GM23338 (cell line): Measurements from ENCODE around the gene ZBTB39. TPM values are rescaled to one million over a fixed set of nuclear protein-coding genes. Genes with fewer than 3 reads are reported as not detected.
"Not testable (repeated sequence)": the region's sequence is repeated elsewhere in the genome, so short reads cannot be mapped to it uniquely, and the experiment has no call there.

Experiments used
- ATAC-seq: fragments of 200-7000 bp; cut with Tn5 transposase; 3 replicates; pipeline ENCODE4 v1.9.1; 2020
- DNase-seq: peaks from one replicate; pipeline ENCODE4 v3.0.0-alpha.2; 2015; ENCODE audit warnings: low spot score
- H2AFZ ChIP-seq: fragments of 200-600 bp; sonication (generic); 2 replicates; pipeline ENCODE4 v1.8.0; 2016; ENCODE audit warnings: antibody characterized with exemption, mild to moderate bottlenecking, moderate library complexity
- H3F3A ChIP-seq: fragments of 200-600 bp; sonication (generic); replicated peaks from 2 replicates; pipeline ENCODE4 v1.8.0; 2017; ENCODE audit warnings: antibody characterized with exemption, mixed run types, low read depth
- H3K27ac ChIP-seq: fragments of 200-600 bp; sonication (generic); 2 replicates; pipeline ENCODE4 v1.6.1; 2016; ENCODE audit warnings: low read depth
- H3K27me3 ChIP-seq: fragments of 200-600 bp; sonication (generic); 2 replicates; pipeline ENCODE4 v1.8.0; 2016; ENCODE audit warnings: mild to moderate bottlenecking, mixed run types, moderate library complexity; ENCODE audit not compliant: insufficient read depth
- H3K36me3 ChIP-seq: fragments of 200-600 bp; sonication (generic); 2 replicates; pipeline ENCODE4 v1.8.0; 2016; ENCODE audit warnings: mild to moderate bottlenecking; ENCODE audit not compliant: insufficient read depth
- H3K4me1 ChIP-seq: fragments of 200-600 bp; sonication (generic); 2 replicates; pipeline ENCODE4 v1.8.0; 2016; ENCODE audit warnings: mild to moderate bottlenecking, moderate library complexity; ENCODE audit not compliant: insufficient read depth
- H3K4me2 ChIP-seq: fragments of 200-600 bp; sonication (generic); 2 replicates; pipeline ENCODE4 v1.7.1; 2017; ENCODE audit warnings: mixed run types
- H3K4me3 ChIP-seq: fragments of 200-600 bp; sonication (generic); 2 replicates; pipeline ENCODE4 v1.6.1; 2016; ENCODE audit warnings: mixed run types
- H3K79me2 ChIP-seq: fragments of 200-600 bp; sonication (generic); replicated peaks from 2 replicates; pipeline ENCODE4 v1.8.0; 2017; ENCODE audit warnings: mild to moderate bottlenecking; ENCODE audit not compliant: insufficient read depth
- H3K9me2 ChIP-seq: fragments of 200-600 bp; sonication (generic); 2 replicates; pipeline ENCODE4 v1.8.0; 2017; ENCODE audit not compliant: insufficient read depth
- H4K20me1 ChIP-seq: fragments of 200-600 bp; sonication (generic); replicated peaks from 2 replicates; pipeline ENCODE4 v1.8.0; 2017; ENCODE audit warnings: mild to moderate bottlenecking; ENCODE audit not compliant: insufficient read depth
- H3K27ac Mint-ChIP-seq: 2 replicates; pipeline ENCODE4 v1.8.0; 2020; ENCODE audit warnings: inconsistent platforms, mild to moderate bottlenecking, moderate library complexity, mixed read lengths
- H3K27me3 Mint-ChIP-seq: 3 replicates; pipeline ENCODE4 v1.8.0; 2022; ENCODE audit warnings: low read depth, mild to moderate bottlenecking, moderate library complexity, mixed read lengths, inconsistent platforms; ENCODE audit not compliant: insufficient read depth, poor library complexity
- H3K36me3 Mint-ChIP-seq: 3 replicates; pipeline ENCODE4 v1.8.0; 2021; ENCODE audit warnings: low read depth, mild to moderate bottlenecking, inconsistent platforms, moderate library complexity, mixed read lengths
- H3K4me1 Mint-ChIP-seq: 3 replicates; pipeline ENCODE4 v1.8.0; 2020; ENCODE audit warnings: mild to moderate bottlenecking, inconsistent platforms, mixed read lengths
- H3K4me3 Mint-ChIP-seq: 3 replicates; pipeline ENCODE4 v1.8.0; 2021; ENCODE audit warnings: moderate library complexity, mild to moderate bottlenecking, inconsistent platforms, mixed read lengths
- H3K9me3 Mint-ChIP-seq: 3 replicates; pipeline ENCODE4 v1.8.0; 2020; ENCODE audit warnings: moderate library complexity, mild to moderate bottlenecking, inconsistent platforms, mixed read lengths
- CREB1 ChIP-seq: fragments of 250-450 bp; sonication (Bioruptor Pico); IDR thresholded peaks from 2 replicates; pipeline ENCODE4 v1.5.0; 2020; ENCODE audit warnings: low read depth, mild to moderate bottlenecking, moderate library complexity
- ETS1 ChIP-seq: IDR thresholded peaks from 2 replicates; pipeline ENCODE4 v1.6.1; 2016; ENCODE audit warnings: antibody characterized with exemption
- EZH2 ChIP-seq: fragments of 200-600 bp; sonication (generic); IDR thresholded peaks from one replicate; pipeline ENCODE4 v1.8.0; 2017; ENCODE audit warnings: antibody characterized with exemption, mild to moderate bottlenecking, low read depth; ENCODE audit not compliant: unreplicated experiment
- EZH2phosphoT487 ChIP-seq: fragments of 200-600 bp; sonication (generic); IDR thresholded peaks from one replicate; pipeline ENCODE4 v1.8.1; 2018; ENCODE audit warnings: antibody characterized with exemption; ENCODE audit not compliant: unreplicated experiment
- NANOG ChIP-seq: IDR thresholded peaks from 2 replicates; pipeline ENCODE4 v1.6.1; 2016; ENCODE audit warnings: antibody characterized with exemption, borderline replicate concordance
- POLR2AphosphoS5 ChIP-seq: IDR thresholded peaks from 2 replicates; pipeline ENCODE4 v1.6.1; 2016; ENCODE audit warnings: antibody characterized with exemption, low read depth
- REST ChIP-seq: IDR thresholded peaks from one replicate; pipeline ENCODE4 v1.6.1; 2018; ENCODE audit warnings: antibody characterized with exemption; ENCODE audit not compliant: unreplicated experiment
- STAT1 ChIP-seq: IDR thresholded peaks from one replicate; pipeline ENCODE4 v1.6.1; 2016; ENCODE audit warnings: antibody characterized with exemption; ENCODE audit not compliant: unreplicated experiment
- ZNF114 ChIP-seq: fragments of 250-450 bp; sonication (Bioruptor Pico); IDR thresholded peaks from 2 replicates; pipeline ENCODE4 v1.5.0; 2020; ENCODE audit warnings: mild to moderate bottlenecking, moderate library complexity
- ZNF331 ChIP-seq: fragments of 250-450 bp; sonication (Bioruptor Pico); IDR thresholded peaks from 2 replicates; pipeline ENCODE4 v1.5.0; 2020; ENCODE audit warnings: low read depth, mild to moderate bottlenecking, moderate library complexity
- polyA plus RNA-seq: library from polyadenylated mRNA; unstranded; fragments of >200 nt; fragmentation: Nextera tagmentation; extraction: Ambion mirVana; gene quantifications from 2 replicates; pipeline ENCODE4 v1.2.1, GENCODE V29; 2016
- total RNA-seq: library from RNA; depleted of rRNA; stranded (reverse); fragments of >200 nt; shearing (Covaris generic); gene quantifications from 2 replicates; pipeline ENCODE4 v1.2.3, GENCODE V29; 2014
- TF ChIP-seq, protein P1 (sequence below), 2 experiments: fragments of 200-600 bp in 1 of 2; sonication (generic) in 1 of 2; conservative IDR thresholded peaks; 2 replicates each; pipeline versions ENCODE4 v1.5.1 to v1.6.1; 2016 to 2017; ENCODE audit warnings: antibody characterized with exemption in 2 of 2, low read depth in 2 of 2, mild to moderate bottlenecking in 2 of 2, moderate library complexity in 1 of 2

The ZBTB39 gene
- total and polyA plus RNA-seq, 2 experiments from 2014 or later: 6.6 to 26.7 TPM

GRCh38 chr12:56987011-56987410 lies 19.3 kb downstream of the ZBTB39 start:
- Histone ChIP-seq H3K4me2 (no peak overlapping the region), H3K4me1 (peaks cover 10% of the 10 kb centered on the region), H3K4me3 (no peak overlapping the region), H3K9me2 (peaks cover 6% of the 10 kb centered on the region; the same call in 1 of the 2 replicates), H4K20me1 (no peaks in the 10 kb centered on the region), H3K36me3 (no peaks in the 10 kb centered on the region), H3K27me3 (no peaks in the 10 kb centered on the region), H3F3A (no peaks in the 10 kb centered on the region), H3K79me2 (no peaks in the 10 kb centered on the region), H3K27ac (no peak overlapping the region), H2AFZ (no peak overlapping the region; the same call in 1 of the 2 replicates)
- H3K27me3 Mint-ChIP-seq: peaks cover 10% of the 10 kb centered on the region
- TF ChIP-seq EZH2phosphoT487 (no peak), POLR2AphosphoS5 (no peak), EZH2 (no peak)
- ATAC-seq (no peak), DNase-seq (no peak)
- peaks cover 16% of the 10 kb centered on the region for H3K4me1 Mint-ChIP-seq
- H3K27ac Mint-ChIP-seq: no peak overlapping the region
- no peaks in the 10 kb centered on the region for H3K36me3 Mint-ChIP-seq
- no peaks in the 10 kb centered on the region for H3K9me3 Mint-ChIP-seq
- H3K4me3 Mint-ChIP-seq: no peak overlapping the region

DNA sequence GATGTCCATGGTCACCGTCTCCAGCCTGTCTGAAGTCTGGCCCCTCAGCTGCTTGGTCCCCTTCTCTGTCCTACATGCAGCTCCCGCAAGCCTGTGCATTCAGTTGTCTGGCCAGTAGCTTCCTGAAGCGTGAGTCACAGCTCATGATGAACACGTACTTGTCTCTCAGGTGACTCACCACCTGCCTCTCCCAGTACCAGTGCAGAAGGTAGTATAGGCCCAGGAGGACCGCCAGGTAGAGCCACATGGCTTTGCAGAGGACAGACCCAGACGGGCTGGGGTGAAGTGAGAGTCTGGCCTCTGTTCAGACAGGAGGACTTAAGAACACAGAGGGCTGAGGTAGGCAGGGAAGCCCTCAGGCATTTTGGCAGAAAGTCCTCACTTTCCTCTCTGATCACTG lies 20.6 kb downstream of the ZBTB39 start:
- H3K27ac Mint-ChIP-seq: not testable (repeated sequence)

GRCh38 chr12:56983386-56983785 lies 23.0 kb downstream of the ZBTB39 start:
- Mint-ChIP-seq H3K27ac (no peak overlapping the region), H3K9me3 (0 out of 3 replicates have a peak, but pooled peaks cover under 1% of the 10 kb centered on the region)
- no peak for ATAC-seq
- no peak for TF ChIP-seq REST
- TF ChIP-seq STAT1: no peak
- TF ChIP-seq, protein P1, sequence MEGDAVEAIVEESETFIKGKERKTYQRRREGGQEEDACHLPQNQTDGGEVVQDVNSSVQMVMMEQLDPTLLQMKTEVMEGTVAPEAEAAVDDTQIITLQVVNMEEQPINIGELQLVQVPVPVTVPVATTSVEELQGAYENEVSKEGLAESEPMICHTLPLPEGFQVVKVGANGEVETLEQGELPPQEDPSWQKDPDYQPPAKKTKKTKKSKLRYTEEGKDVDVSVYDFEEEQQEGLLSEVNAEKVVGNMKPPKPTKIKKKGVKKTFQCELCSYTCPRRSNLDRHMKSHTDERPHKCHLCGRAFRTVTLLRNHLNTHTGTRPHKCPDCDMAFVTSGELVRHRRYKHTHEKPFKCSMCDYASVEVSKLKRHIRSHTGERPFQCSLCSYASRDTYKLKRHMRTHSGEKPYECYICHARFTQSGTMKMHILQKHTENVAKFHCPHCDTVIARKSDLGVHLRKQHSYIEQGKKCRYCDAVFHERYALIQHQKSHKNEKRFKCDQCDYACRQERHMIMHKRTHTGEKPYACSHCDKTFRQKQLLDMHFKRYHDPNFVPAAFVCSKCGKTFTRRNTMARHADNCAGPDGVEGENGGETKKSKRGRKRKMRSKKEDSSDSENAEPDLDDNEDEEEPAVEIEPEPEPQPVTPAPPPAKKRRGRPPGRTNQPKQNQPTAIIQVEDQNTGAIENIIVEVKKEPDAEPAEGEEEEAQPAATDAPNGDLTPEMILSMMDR (conservative IDR thresholded peaks at IDR 0.05; ENCODE audit: low read depth in 2 of 2): no peak
- no peak for TF ChIP-seq ZNF331 (CRISPR knock-in tag)
- no peak for TF ChIP-seq ZNF114 (CRISPR knock-in tag)
- TF ChIP-seq NANOG: no peak
- no peak for TF ChIP-seq CREB1
- TF ChIP-seq ETS1: no peak

More for the DNA sequence above, 20.6 kb downstream of the ZBTB39 start:
- H3K4me1 ChIP-seq: peaks cover 10% of the 10 kb centered on the region
- not testable (repeated sequence) for H3K4me3 Mint-ChIP-seq, H2AFZ ChIP-seq, H3K36me3 Mint-ChIP-seq, H3K4me2 ChIP-seq, DNase-seq, H3K27ac ChIP-seq, H3K9me3 Mint-ChIP-seq, H3K79me2 ChIP-seq, ATAC-seq, H3K27me3 ChIP-seq, H3F3A ChIP-seq, H3K4me3 ChIP-seq, H3K36me3 ChIP-seq, H3K4me1 Mint-ChIP-seq, H3K9me2 ChIP-seq, H4K20me1 ChIP-seq
- H3K27me3 Mint-ChIP-seq: peaks cover 14% of the 10 kb centered on the region

More at GRCh38 chr12:56983386-56983785, 23.0 kb downstream of the ZBTB39 start:
- H3K36me3 Mint-ChIP-seq: peaks cover 5% of the 10 kb centered on the region; the same call in 1 of the 3 replicates
- Histone ChIP-seq H3K36me3 (no peaks in the 10 kb centered on the region), H4K20me1 (no peaks in the 10 kb centered on the region), H3K79me2 (no peaks in the 10 kb centered on the region), H3K27me3 (no peaks in the 10 kb centered on the region), H3K4me3 (no peak overlapping the region), H3K4me2 (no peak overlapping the region), H3K4me1 (peaks cover 8% of the 10 kb centered on the region), H3K9me2 (peaks cover 17% of the 10 kb centered on the region), H3F3A (no peaks in the 10 kb centered on the region), H2AFZ (no peak overlapping the region), H3K27ac (no peak overlapping the region)
- no peak for DNase-seq
- peaks cover 15% of the 10 kb centered on the region for H3K27me3 Mint-ChIP-seq
- no peak overlapping the region for H3K4me3 Mint-ChIP-seq
- peaks cover 8% of the 10 kb centered on the region for H3K4me1 Mint-ChIP-seq
